H9 (cell line): Measurements from ENCODE around the gene SCRG1. TPM values are rescaled to one million over a fixed set of nuclear protein-coding genes. Genes with fewer than 3 reads are reported as not detected.

Source experiments
- DNase-seq: peaks from one replicate; pipeline ENCODE4 v3.0.0-alpha.2; 2017
- H2AFZ ChIP-seq: one replicate; pipeline ENCODE4 v1.6.1; 2013; ENCODE audit warnings: mild to moderate bottlenecking, low read length, control low read depth, moderate library complexity
- H2AK5ac ChIP-seq: 2 replicates; pipeline ENCODE4 v1.6.1; 2013; ENCODE audit warnings: low read length, control low read depth, mixed read lengths; ENCODE audit not compliant: insufficient read length
- H2BK120ac ChIP-seq: one replicate; pipeline ENCODE4 v1.6.1; 2013; ENCODE audit warnings: low read depth, mild to moderate bottlenecking, low read length, control low read depth, inconsistent platforms; ENCODE audit not compliant: poor library complexity, severe bottlenecking
- H2BK12ac ChIP-seq: 2 replicates; pipeline ENCODE4 v1.6.1; 2013; ENCODE audit warnings: low read length, control low read depth, mixed read lengths, low read depth; ENCODE audit not compliant: insufficient read length
- H2BK15ac ChIP-seq: 2 replicates; pipeline ENCODE4 v1.6.1; 2013; ENCODE audit warnings: low read depth, low read length, control low read depth
- H2BK20ac ChIP-seq: one replicate; pipeline ENCODE4 v1.6.1; 2013; ENCODE audit warnings: low read depth, mild to moderate bottlenecking, low read length, control low read depth, inconsistent platforms; ENCODE audit not compliant: poor library complexity, severe bottlenecking
- H2BK5ac ChIP-seq: 2 replicates; pipeline ENCODE4 v1.6.1; 2013; ENCODE audit warnings: low read length, control low read depth, mixed read lengths; ENCODE audit not compliant: insufficient read length
- H3K14ac ChIP-seq: 2 replicates; pipeline ENCODE4 v1.6.1; 2013; ENCODE audit warnings: low read length, control low read depth; ENCODE audit not compliant: insufficient read depth
- H3K18ac ChIP-seq: 2 replicates; pipeline ENCODE4 v1.6.1; 2013; ENCODE audit warnings: low read depth, mild to moderate bottlenecking, mixed read lengths, low read length, control low read depth; ENCODE audit not compliant: insufficient read length
- H3K23ac ChIP-seq: 2 replicates; pipeline ENCODE4 v1.6.1; 2013; ENCODE audit warnings: low read length, control low read depth, mixed read lengths, low read depth; ENCODE audit not compliant: insufficient read length
- H3K23me2 ChIP-seq: 2 replicates; pipeline ENCODE4 v1.6.1; 2013; ENCODE audit warnings: low read depth, mild to moderate bottlenecking, mixed read lengths, low read length, control low read depth; ENCODE audit not compliant: insufficient read length, poor library complexity, severe bottlenecking
- H3K27ac ChIP-seq: 2 replicates; pipeline ENCODE4 v1.5.1; 2013; ENCODE audit warnings: low read length, control low read depth, mixed read lengths, low read depth; ENCODE audit not compliant: insufficient read length
- H3K27me3 ChIP-seq: 2 replicates; pipeline ENCODE4 v1.6.1; 2013; ENCODE audit warnings: low read length, control low read depth, inconsistent platforms; ENCODE audit not compliant: insufficient read depth
- H3K4ac ChIP-seq: 2 replicates; pipeline ENCODE4 v1.6.1; 2013; ENCODE audit warnings: low read depth, mild to moderate bottlenecking, control low read depth, inconsistent platforms, low read length, moderate library complexity
- H3K4me1 ChIP-seq: 2 replicates; pipeline ENCODE4 v1.6.1; 2013; ENCODE audit warnings: low read length, control low read depth, inconsistent platforms; ENCODE audit not compliant: insufficient read depth
- H3K4me2 ChIP-seq: 2 replicates; pipeline ENCODE4 v1.6.1; 2013; ENCODE audit warnings: low read length, control low read depth, mixed read lengths; ENCODE audit not compliant: insufficient read length, insufficient read depth
- H3K56ac ChIP-seq: 2 replicates; pipeline ENCODE4 v1.6.1; 2013; ENCODE audit warnings: low read depth, mild to moderate bottlenecking, mixed read lengths, low read length, control low read depth; ENCODE audit not compliant: insufficient read length
- H3K79me1 ChIP-seq: 2 replicates; pipeline ENCODE4 v1.6.1; 2013; ENCODE audit warnings: low read depth, mild to moderate bottlenecking, moderate library complexity, low read length, control low read depth, inconsistent platforms; ENCODE audit not compliant: insufficient read depth, poor library complexity, severe bottlenecking
- H3K79me2 ChIP-seq: 2 replicates; pipeline ENCODE4 v1.6.1; 2013; ENCODE audit warnings: low read length, control low read depth, inconsistent platforms; ENCODE audit not compliant: insufficient read depth
- H3K9ac ChIP-seq: 2 replicates; pipeline ENCODE4 v1.6.1; 2013; ENCODE audit warnings: low read length, control low read depth, mixed read lengths; ENCODE audit not compliant: insufficient read length; ENCODE audit errors: extremely low read depth
- H3K9me3 ChIP-seq: one replicate; pipeline ENCODE4 v1.6.1; 2013; ENCODE audit warnings: low read depth, low read length, inconsistent platforms; ENCODE audit not compliant: control insufficient read depth
- H3T11ph ChIP-seq: one replicate; pipeline ENCODE4 v1.6.1; 2013; ENCODE audit warnings: mild to moderate bottlenecking, low read length, control low read depth, inconsistent platforms
- H4K20me1 ChIP-seq: one replicate; pipeline ENCODE4 v1.6.1; 2013; ENCODE audit not compliant: control insufficient read depth, insufficient read length, insufficient read depth
- H4K5ac ChIP-seq: 2 replicates; pipeline ENCODE4 v1.6.1; 2013; ENCODE audit warnings: low read depth, mild to moderate bottlenecking, mixed read lengths, low read length, control low read depth; ENCODE audit not compliant: insufficient read length
- H4K8ac ChIP-seq: replicated peaks from 2 replicates; pipeline ENCODE4 v1.6.1; 2013; ENCODE audit warnings: low read length, control low read depth, mixed read lengths, low read depth; ENCODE audit not compliant: insufficient read length
- H4K91ac ChIP-seq: 2 replicates; pipeline ENCODE4 v1.6.1; 2013; ENCODE audit warnings: low read depth, mild to moderate bottlenecking, moderate library complexity, mixed read lengths, low read length, control low read depth; ENCODE audit not compliant: insufficient read length
- H3K27ac Mint-ChIP-seq, 3 experiments: 2 replicates in 2 of 3; 3 replicates in 1 of 3; pipeline ENCODE4 v1.8.0; 2020 to 2021; ENCODE audit warnings: mixed read lengths in 3 of 3, mild to moderate bottlenecking in 1 of 3, moderate library complexity in 1 of 3
- H3K27me3 Mint-ChIP-seq: 2 replicates; pipeline ENCODE4 v1.8.0; 2021; ENCODE audit warnings: low read depth, mild to moderate bottlenecking, moderate library complexity, mixed read lengths
- H3K36me3 Mint-ChIP-seq, 3 experiments: 2 replicates in 2 of 3; 3 replicates in 1 of 3; pipeline ENCODE4 v1.8.0; 2020 to 2021; ENCODE audit warnings: low read depth in 3 of 3, mixed read lengths in 3 of 3; ENCODE audit not compliant: insufficient read depth in 1 of 3
- H3K4me1 Mint-ChIP-seq, 2 experiments: 2 replicates each; pipeline ENCODE4 v1.8.0; 2020; ENCODE audit warnings: mixed read lengths in 2 of 2
- H3K4me3 Mint-ChIP-seq, 2 experiments: 2 replicates in 1 of 2; 3 replicates in 1 of 2; pipeline ENCODE4 v1.8.0; 2020 to 2021; ENCODE audit warnings: mild to moderate bottlenecking in 2 of 2, mixed read lengths in 2 of 2, moderate library complexity in 1 of 2
- H3K9me3 Mint-ChIP-seq, 2 experiments: 2 replicates in 1 of 2; 3 replicates in 1 of 2; pipeline ENCODE4 v1.8.0; 2020; ENCODE audit warnings: mild to moderate bottlenecking in 2 of 2, mixed read lengths in 2 of 2, moderate library complexity in 1 of 2
- CTCF ChIP-seq: fragments of 200-600 bp; sonication (generic); conservative IDR thresholded peaks from 3 replicates; pipeline ENCODE4 v1.8.0; 2021; ENCODE audit warnings: antibody characterized with exemption, mild to moderate bottlenecking
- WGBS: extraction: QIAGEN DNeasy Blood & Tissue Kit; methylation state at CpG from one replicate; pipeline ENCODE4 v1.1.7; 2013; ENCODE audit warnings: missing lambda C conversion rate, low lambda C conversion rate, mixed read lengths; ENCODE audit not compliant: insufficient read length; ENCODE audit errors: extremely low coverage; 5-methylcytosine and 5-hydroxymethylcytosine counted together
- total RNA-seq: library from RNA; stranded (reverse); gene quantifications from 2 replicates; pipeline ENCODE4 v1.2.1, GENCODE V29; 2021

SCRG1 gene
- total RNA-seq, 1 experiment from 2014 or later, result not detected

- no peaks in the 10 kb centered on the region for H3K27me3 ChIP-seq
- H3K23ac ChIP-seq, result no peak overlapping the region
- Mint-ChIP-seq H3K4me1 (peaks cover 20 to 21% of the 10 kb centered on the region in 2 experiments), H3K27me3 (peaks cover 18% of the 10 kb centered on the region), H3K4me3 (no peak overlapping the region), H3K27ac (no peak overlapping the region), H3K36me3 (peaks cover 0 to 2% (median 0%) of the 10 kb centered on the region in 3 experiments; a peak in 1 of 7 replicates), H3K9me3 (no peaks in the 10 kb centered on the region; a peak in 1 of 5 replicates)
- TF ChIP-seq CTCF, result no peak
- H4K20me1 ChIP-seq, result no peaks in the 10 kb centered on the region
- H4K5ac ChIP-seq, result no peak overlapping the region
- no peaks in the 10 kb centered on the region for H3K9me3 ChIP-seq
- H3K79me1 ChIP-seq, result no peaks in the 10 kb centered on the region
- no peak overlapping the region for H3T11ph ChIP-seq
- H2BK20ac ChIP-seq, result no peak overlapping the region
- no peak overlapping the region for H3K18ac ChIP-seq
- no peak overlapping the region for H2BK12ac ChIP-seq
- no peak overlapping the region for H3K4me2 ChIP-seq
- no peak overlapping the region for H2BK15ac ChIP-seq
- no peak overlapping the region for H3K4ac ChIP-seq
- H2BK5ac ChIP-seq, result no peak overlapping the region
- H4K8ac ChIP-seq, result no peak overlapping the region
- no peak overlapping the region for H3K9ac ChIP-seq
- no peak overlapping the region for H3K27ac ChIP-seq
- no peak overlapping the region for H3K56ac ChIP-seq
- DNase-seq, result no peak
- no peak overlapping the region for H4K91ac ChIP-seq
- no peak overlapping the region for H2BK120ac ChIP-seq
- WGBS, result no CpG with 5 or more reads among the region's 7 CpGs
- no peak overlapping the region for H2AFZ ChIP-seq
- H3K14ac ChIP-seq, result no peak overlapping the region
- peaks cover 4% of the 10 kb centered on the region for H3K4me1 ChIP-seq
- H2AK5ac ChIP-seq, result no peak overlapping the region
- no peaks in the 10 kb centered on the region for H3K23me2 ChIP-seq
- no peaks in the 10 kb centered on the region for H3K79me2 ChIP-seq
Measured at GRCh38 chr4:173434231-173434630, 35.3 kb upstream of the SCRG1 start.
